MCF 10A (cell line): ENCODE measurements around the gene WDR86. TPM values are rescaled to one million over a fixed set of nuclear protein-coding genes. Genes with fewer than 3 reads are reported as not detected.

Experiments
- BruUV-seq: library from RNA; stranded (reverse); fragments of 400-500 nt; replicated peaks from 2 replicates; lab custom pipeline; 2021; lab: Mats Ljungman, UMichigan
- CTCF ChIA-PET: fragments of 300-600 bp; sonication (Branson Sonifier 250); formaldehyde crosslinking; extraction: SDS; loops from one replicate; lab custom pipeline; 2021; ENCODE audit warnings: antibody characterized with exemption, inconsistent platforms; lab: Yijun Ruan, JAX
- POLR2A ChIA-PET: fragments of 300-600, 350-650 bp; sonication (Branson Sonifier 250); formaldehyde crosslinking; extraction: SDS; loops from one replicate; lab custom pipeline; 2020; ENCODE audit warnings: antibody characterized with exemption, inconsistent platforms; lab: Yijun Ruan, JAX
- DNase-seq: peaks from one replicate; pipeline ENCODE4 v3.0.0-alpha.2; 2018; ENCODE audit not compliant: unreplicated experiment
- H3K27ac Mint-ChIP-seq: one replicate; pipeline ENCODE4 v1.8.0; 2022; ENCODE audit warnings: mild to moderate bottlenecking, low read depth, mixed read lengths; ENCODE audit not compliant: unreplicated experiment
- H3K27me3 Mint-ChIP-seq: one replicate; pipeline ENCODE4 v1.8.0; 2022; ENCODE audit warnings: mixed read lengths; ENCODE audit not compliant: insufficient read depth, unreplicated experiment
- H3K36me3 Mint-ChIP-seq: one replicate; pipeline ENCODE4 v1.8.0; 2022; ENCODE audit warnings: mild to moderate bottlenecking, moderate library complexity, mixed read lengths; ENCODE audit not compliant: insufficient read depth, unreplicated experiment
- H3K4me1 Mint-ChIP-seq: one replicate; pipeline ENCODE4 v1.8.0; 2022; ENCODE audit warnings: mixed read lengths; ENCODE audit not compliant: insufficient read depth, unreplicated experiment
- H3K4me3 Mint-ChIP-seq: one replicate; pipeline ENCODE4 v1.8.0; 2022; ENCODE audit warnings: mild to moderate bottlenecking, moderate library complexity, mixed read lengths; ENCODE audit not compliant: unreplicated experiment
- H3K9me3 Mint-ChIP-seq: one replicate; pipeline ENCODE4 v1.8.0; 2022; ENCODE audit warnings: mixed read lengths; ENCODE audit not compliant: unreplicated experiment
- intact Hi-C: fragments of 100-400 bp; cut with micrococcal nuclease; formaldehyde crosslinking; loops from 2 replicates; pipeline ENCODE4 v1.14.1; 2022
- total RNA-seq: library from RNA; stranded (reverse); gene quantifications from 2 replicates; pipeline ENCODE4 v1.2.3, GENCODE V29; 2022
- TF ChIP-seq, protein P1 (sequence below): fragments of 200-600 bp; IDR thresholded peaks from one replicate; pipeline ENCODE4 v1.8.0; 2022; ENCODE audit warnings: antibody characterized with exemption, mild to moderate bottlenecking; ENCODE audit not compliant: unreplicated experiment

The WDR86 gene
- total RNA-seq, 1 experiment from 2014 or later: not detected

DNA sequence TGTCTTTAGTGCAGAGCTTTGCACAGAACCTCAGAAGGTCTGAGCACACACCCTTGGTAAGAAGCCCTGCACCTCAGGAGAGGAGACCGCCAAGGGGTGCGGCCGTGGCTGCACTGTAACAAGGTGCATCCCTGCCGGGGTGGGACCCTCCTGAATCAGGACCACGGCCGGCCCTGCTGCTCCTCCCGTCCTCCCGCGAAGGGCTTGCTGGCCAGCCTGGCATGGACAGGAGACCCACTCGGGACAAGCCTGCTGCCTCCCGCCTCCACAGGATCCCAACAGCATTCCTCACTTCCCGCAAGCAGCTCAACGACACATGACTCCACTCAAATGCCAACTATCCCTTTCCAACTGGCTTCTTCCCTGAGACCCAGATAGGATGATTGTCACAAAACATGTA, 12.8 kb downstream of the WDR86 start:
- CTCF ChIA-PET: interaction anchor here (0.5 to 1.8 kb wide), 4 partner anchors 51 to 93 kb away, joined by 3 to 6 read pairs (median 5); no protein-coding TSS in a partner anchor
- H3K27me3 Mint-ChIP-seq: peaks cover 12% of the 10 kb centered on the region

DNA sequence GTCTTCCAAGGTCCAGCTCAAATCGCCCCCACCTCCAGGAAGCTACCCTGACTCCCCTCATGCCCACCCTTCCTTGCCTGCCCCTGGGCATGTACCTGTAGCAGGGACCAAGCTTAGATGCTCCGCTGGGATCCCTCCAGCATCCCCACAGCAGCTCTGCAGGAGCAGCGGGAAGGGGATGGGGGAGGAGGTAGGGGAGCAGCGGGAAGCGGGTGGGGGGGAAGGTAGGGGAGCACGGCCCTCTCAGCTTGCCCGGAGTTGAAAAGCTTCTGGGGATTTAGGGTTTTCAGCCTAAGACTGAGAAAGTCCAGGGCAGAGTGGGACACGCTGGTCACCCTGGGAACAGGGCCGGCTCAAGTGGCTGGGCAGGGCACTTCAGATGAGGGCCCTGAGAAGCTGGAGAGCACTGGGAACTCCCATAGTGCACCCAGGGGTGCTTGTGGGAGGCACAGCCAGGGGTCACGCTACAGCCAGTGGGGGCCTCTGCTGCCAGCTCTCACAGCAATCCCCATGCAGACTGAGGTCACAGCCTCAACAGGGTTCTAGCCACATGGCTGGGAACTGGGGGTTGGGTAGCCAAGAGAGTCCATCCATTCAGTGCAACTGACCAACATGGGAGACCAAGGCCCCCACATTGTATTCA, 13.4 kb downstream of the WDR86 start:
- POLR2A ChIA-PET: no interaction called here
- DNase-seq: no peak
- CTCF ChIA-PET: interaction anchor here (0.5 to 1.8 kb wide), 5 partner anchors 51 to 1730 kb away, joined by 3 to 6 read pairs (median 4); no protein-coding TSS in a partner anchor
- no TSS peak for BruUV-seq
- H3K36me3 Mint-ChIP-seq: no peaks in the 10 kb centered on the region
- no peak overlapping the region for H3K4me3 Mint-ChIP-seq
- peaks cover 17% of the 10 kb centered on the region for H3K27me3 Mint-ChIP-seq
- H3K4me1 Mint-ChIP-seq: no peaks in the 10 kb centered on the region
- intact Hi-C loops: no loop called here
- no peaks in the 10 kb centered on the region for H3K9me3 Mint-ChIP-seq
- no peak overlapping the region for H3K27ac Mint-ChIP-seq
- TF ChIP-seq, protein P1, sequence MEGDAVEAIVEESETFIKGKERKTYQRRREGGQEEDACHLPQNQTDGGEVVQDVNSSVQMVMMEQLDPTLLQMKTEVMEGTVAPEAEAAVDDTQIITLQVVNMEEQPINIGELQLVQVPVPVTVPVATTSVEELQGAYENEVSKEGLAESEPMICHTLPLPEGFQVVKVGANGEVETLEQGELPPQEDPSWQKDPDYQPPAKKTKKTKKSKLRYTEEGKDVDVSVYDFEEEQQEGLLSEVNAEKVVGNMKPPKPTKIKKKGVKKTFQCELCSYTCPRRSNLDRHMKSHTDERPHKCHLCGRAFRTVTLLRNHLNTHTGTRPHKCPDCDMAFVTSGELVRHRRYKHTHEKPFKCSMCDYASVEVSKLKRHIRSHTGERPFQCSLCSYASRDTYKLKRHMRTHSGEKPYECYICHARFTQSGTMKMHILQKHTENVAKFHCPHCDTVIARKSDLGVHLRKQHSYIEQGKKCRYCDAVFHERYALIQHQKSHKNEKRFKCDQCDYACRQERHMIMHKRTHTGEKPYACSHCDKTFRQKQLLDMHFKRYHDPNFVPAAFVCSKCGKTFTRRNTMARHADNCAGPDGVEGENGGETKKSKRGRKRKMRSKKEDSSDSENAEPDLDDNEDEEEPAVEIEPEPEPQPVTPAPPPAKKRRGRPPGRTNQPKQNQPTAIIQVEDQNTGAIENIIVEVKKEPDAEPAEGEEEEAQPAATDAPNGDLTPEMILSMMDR: no peak

More for the DNA sequence above, 12.8 kb downstream of the WDR86 start:
- intact Hi-C loops: no loop called here
- H3K36me3 Mint-ChIP-seq: no peaks in the 10 kb centered on the region
- BruUV-seq: no TSS peak
- no peak for DNase-seq
- no peaks in the 10 kb centered on the region for H3K9me3 Mint-ChIP-seq
- TF ChIP-seq, protein P1: no peak
- H3K27ac Mint-ChIP-seq: no peak overlapping the region
- no peaks in the 10 kb centered on the region for H3K4me1 Mint-ChIP-seq
- no peak overlapping the region for H3K4me3 Mint-ChIP-seq
- POLR2A ChIA-PET: no interaction called here

DNA sequence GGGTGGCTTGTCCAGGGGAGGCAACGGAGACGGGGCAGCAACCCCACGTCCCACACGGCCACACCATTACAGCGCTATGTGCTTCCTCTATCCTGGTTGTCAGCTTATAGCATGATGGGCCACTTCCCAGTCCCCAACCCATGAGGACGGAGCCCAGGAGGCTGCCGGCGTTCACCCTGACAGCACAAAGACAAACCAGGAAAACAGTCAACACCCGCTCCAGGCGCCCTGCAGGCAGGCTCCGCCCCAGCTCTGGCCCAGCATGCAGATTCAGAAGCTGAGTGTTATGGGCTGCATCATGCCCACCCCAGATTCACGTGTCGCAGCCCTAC, 14.8 kb downstream of the WDR86 start:
- CTCF ChIA-PET: no interaction called here
- peaks cover 32% of the 10 kb centered on the region for H3K27me3 Mint-ChIP-seq
- DNase-seq: no peak
- TF ChIP-seq, protein P1: no peak
- H3K4me3 Mint-ChIP-seq: no peak overlapping the region
- H3K4me1 Mint-ChIP-seq: no peaks in the 10 kb centered on the region
- no peak overlapping the region for H3K27ac Mint-ChIP-seq
- intact Hi-C loops: no loop called here
- POLR2A ChIA-PET: no interaction called here
- BruUV-seq: no TSS peak
- no peaks in the 10 kb centered on the region for H3K9me3 Mint-ChIP-seq
- H3K36me3 Mint-ChIP-seq: no peaks in the 10 kb centered on the region

DNA sequence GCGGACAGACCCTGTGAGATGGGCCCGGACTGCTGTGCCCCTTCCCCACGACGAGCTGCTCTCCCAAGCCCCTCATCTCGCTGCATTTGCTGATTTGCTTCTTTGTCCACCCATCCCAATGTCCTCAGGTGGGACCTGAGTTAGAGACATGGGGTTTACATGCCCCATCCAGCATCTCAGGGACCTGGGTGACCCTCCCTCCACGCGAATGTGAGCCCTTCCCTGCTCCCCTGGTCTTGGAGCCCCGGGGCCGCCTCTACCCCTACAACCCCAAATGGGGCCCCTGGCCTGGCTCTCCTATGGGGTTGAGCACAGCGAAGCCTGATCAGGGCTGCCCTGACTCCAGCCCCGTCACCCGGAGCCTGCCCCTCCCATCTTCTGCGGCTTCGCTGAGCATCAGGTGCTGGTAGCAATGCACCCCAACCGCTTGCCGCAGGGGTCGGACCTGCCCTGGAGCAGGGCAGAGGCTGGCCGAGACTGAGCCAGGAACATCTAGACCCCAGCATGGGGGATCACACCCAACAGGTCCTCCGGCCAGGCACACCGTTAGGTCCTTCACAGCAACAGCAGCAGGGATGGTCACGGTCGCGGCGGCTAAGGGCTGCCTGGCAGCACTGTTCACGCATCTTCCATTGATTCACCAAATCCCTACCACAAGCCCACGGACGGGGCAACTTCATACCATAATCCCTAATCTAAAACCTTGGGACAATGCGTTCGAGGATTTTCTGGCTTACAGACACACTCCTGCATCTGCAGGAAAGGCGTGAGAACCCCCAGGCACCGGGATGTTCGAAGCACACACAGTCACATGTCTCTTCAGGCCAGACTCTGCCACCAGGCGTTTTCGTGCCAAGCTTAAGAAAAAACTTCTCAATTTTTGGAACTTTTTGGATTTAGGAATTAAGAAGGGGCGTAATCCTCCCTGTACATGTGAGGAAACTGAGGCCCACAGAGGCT, 15.5 kb downstream of the WDR86 start:
- peaks cover 38% of the 10 kb centered on the region for H3K27me3 Mint-ChIP-seq
- ChIA-PET CTCF (interaction anchor here (1.3 kb wide), 1 partner anchor 17 kb away, joined by 3 read pairs; no protein-coding TSS in a partner anchor), POLR2A (no interaction called here)
- BruUV-seq: no TSS peak
- TF ChIP-seq, protein P1: no peak
- H3K36me3 Mint-ChIP-seq: no peaks in the 10 kb centered on the region
- DNase-seq: no peak
- intact Hi-C loops: no loop called here
- no peaks in the 10 kb centered on the region for H3K4me1 Mint-ChIP-seq
- H3K27ac Mint-ChIP-seq: peak overlapping the region; percentile 58
- no peaks in the 10 kb centered on the region for H3K9me3 Mint-ChIP-seq
- no peak overlapping the region for H3K4me3 Mint-ChIP-seq
